RWPE2 (cell line): ENCODE results near the gene CEACAM6.

ENCODE experiments used
- ATAC-seq: fragments of 200-7000 bp; cut with Tn5 transposase; 3 replicates; pipeline ENCODE4 v1.9.1; 2021; ENCODE audit warnings: low read depth
- DNase-seq: peaks from one replicate; pipeline ENCODE4 v3.0.0-alpha.2; 2020; ENCODE audit warnings: low spot score
- H3K27ac ChIP-seq: fragments of 450-650 bp; 2 replicates; pipeline ENCODE4 v1.5.1; 2017; ENCODE audit warnings: mild to moderate bottlenecking; ENCODE audit not compliant: poor library complexity, severe bottlenecking
- H3K27me3 ChIP-seq: fragments of 250-450 bp; sonication (Bioruptor Pico); 2 replicates; pipeline ENCODE4 v1.5.1; 2021; ENCODE audit warnings: mild to moderate bottlenecking, moderate library complexity; ENCODE audit not compliant: insufficient read depth, poor library complexity, severe bottlenecking
- H3K36me3 ChIP-seq: fragments of 250-450 bp; sonication (Bioruptor Pico); 2 replicates; pipeline ENCODE4 v1.5.1; 2020; ENCODE audit warnings: low read depth, mild to moderate bottlenecking, moderate library complexity
- H3K4me1 ChIP-seq: fragments of 250-450 bp; sonication (Bioruptor Pico); 2 replicates; pipeline ENCODE4 v1.5.1; 2021; ENCODE audit warnings: mild to moderate bottlenecking, moderate library complexity; ENCODE audit not compliant: insufficient read depth, poor library complexity, severe bottlenecking
- H3K4me3 ChIP-seq: fragments of 250-450 bp; sonication (Bioruptor Pico); 2 replicates; pipeline ENCODE4 v1.5.1; 2021; ENCODE audit warnings: mild to moderate bottlenecking, moderate library complexity; ENCODE audit not compliant: severe bottlenecking
- H3K9me3 ChIP-seq: fragments of 250-450 bp; sonication (Bioruptor Pico); 2 replicates; pipeline ENCODE4 v1.5.1; 2021; ENCODE audit warnings: mild to moderate bottlenecking, moderate library complexity; ENCODE audit not compliant: severe bottlenecking
- TF ChIP-seq, protein P1 (sequence below): fragments of 450-650 bp; IDR thresholded peaks from one replicate; pipeline ENCODE4 v1.5.1; 2017; ENCODE audit warnings: mild to moderate bottlenecking, moderate library complexity; ENCODE audit not compliant: poor library complexity, severe bottlenecking

CEACAM6 gene

DNA sequence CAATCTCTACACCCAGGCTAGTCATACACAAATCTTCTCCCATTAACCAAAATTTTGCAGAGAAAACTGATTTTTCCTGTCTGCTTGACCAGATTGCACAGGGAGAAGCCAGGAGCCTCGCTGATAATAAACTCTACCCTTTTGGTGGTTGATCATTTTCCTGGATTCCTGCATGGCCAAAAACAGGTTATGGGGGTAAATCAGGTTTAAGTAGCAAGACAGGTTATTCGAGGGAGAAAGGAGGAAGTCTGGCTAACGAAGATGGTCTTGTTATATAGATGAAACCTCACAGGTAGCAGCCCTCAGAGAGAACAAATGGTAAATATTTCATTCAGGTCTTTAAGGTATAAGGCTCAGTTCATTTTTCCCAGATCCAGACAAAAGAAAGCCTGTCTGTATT, 16.0 kb upstream of the CEACAM6 start:
- H3K4me1 ChIP-seq = no peaks in the 10 kb centered on the region
- no peak overlapping the region for H3K27ac ChIP-seq
- no peak for ATAC-seq
- no peaks in the 10 kb centered on the region for H3K27me3 ChIP-seq
- no peak overlapping the region for H3K4me3 ChIP-seq
- no peaks in the 10 kb centered on the region for H3K36me3 ChIP-seq
- DNase-seq = no peak
- H3K9me3 ChIP-seq = no peaks in the 10 kb centered on the region
- TF ChIP-seq, protein P1, sequence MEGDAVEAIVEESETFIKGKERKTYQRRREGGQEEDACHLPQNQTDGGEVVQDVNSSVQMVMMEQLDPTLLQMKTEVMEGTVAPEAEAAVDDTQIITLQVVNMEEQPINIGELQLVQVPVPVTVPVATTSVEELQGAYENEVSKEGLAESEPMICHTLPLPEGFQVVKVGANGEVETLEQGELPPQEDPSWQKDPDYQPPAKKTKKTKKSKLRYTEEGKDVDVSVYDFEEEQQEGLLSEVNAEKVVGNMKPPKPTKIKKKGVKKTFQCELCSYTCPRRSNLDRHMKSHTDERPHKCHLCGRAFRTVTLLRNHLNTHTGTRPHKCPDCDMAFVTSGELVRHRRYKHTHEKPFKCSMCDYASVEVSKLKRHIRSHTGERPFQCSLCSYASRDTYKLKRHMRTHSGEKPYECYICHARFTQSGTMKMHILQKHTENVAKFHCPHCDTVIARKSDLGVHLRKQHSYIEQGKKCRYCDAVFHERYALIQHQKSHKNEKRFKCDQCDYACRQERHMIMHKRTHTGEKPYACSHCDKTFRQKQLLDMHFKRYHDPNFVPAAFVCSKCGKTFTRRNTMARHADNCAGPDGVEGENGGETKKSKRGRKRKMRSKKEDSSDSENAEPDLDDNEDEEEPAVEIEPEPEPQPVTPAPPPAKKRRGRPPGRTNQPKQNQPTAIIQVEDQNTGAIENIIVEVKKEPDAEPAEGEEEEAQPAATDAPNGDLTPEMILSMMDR = no peak

DNA sequence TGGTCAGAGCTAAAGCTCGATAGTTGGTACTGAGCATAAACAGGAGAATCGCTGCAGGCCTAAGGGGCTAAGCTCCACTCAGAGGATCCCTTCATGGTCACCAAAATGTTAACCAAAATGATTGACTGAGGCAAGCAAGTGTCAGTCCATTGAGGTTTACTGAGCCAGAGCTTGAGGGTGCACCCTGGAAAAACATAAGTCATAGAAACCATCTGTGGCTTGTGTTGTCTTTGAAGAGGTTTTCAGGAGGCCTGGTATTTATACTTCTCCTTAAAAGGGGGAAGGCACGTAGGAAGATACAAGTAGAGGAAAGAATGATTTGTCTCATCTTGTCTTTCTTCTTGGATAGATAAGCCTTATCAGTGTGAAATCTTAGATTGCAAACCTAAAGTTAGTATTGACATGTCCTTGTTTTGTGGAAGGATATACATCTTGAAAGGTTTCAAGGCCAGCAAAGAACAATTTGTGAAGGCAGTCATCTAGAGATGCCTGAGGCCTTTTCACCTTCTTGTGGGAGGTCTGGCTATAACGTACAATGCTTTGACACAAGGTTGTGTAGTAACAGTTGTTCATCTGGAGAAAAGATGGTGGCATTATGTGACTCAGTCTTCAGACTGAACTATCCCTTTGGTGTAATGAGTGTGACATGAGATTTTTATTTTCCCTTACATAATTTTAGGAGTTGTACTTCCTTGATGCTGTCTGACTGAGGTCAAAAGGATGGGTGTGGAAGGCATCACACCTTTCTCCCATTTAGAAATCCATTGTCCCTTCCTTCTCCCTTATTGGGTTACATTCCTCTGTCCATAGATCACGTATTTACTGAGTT, 14.7 kb upstream of the CEACAM6 start:
- Histone ChIP-seq H3K36me3 (no peaks in the 10 kb centered on the region), H3K27ac (no peak overlapping the region), H3K4me1 (no peaks in the 10 kb centered on the region), H3K9me3 (no peaks in the 10 kb centered on the region), H3K27me3 (no peaks in the 10 kb centered on the region), H3K4me3 (no peak overlapping the region)
- ATAC-seq = no peak
- TF ChIP-seq, protein P1 = no peak
- no peak for DNase-seq

DNA sequence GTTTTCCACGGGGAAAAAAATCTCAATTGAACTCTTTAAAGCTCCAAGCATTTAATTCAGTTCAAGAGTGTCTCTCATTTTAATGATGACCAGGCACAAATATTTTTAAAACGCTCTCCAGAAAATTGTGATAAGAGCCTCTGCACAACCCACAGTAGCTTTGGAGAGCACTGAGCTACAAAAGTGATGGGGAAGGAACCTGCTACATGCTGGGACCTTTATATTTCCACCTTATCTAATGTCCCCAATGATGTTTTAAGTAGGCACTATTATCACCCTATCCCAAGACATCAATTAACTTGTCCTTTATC, 14.1 kb upstream of the CEACAM6 start:
- no peak overlapping the region for H3K27ac ChIP-seq
- no peak overlapping the region for H3K4me3 ChIP-seq
- no peaks in the 10 kb centered on the region for H3K36me3 ChIP-seq
- H3K27me3 ChIP-seq = peaks cover 4% of the 10 kb centered on the region
- DNase-seq = no peak
- H3K9me3 ChIP-seq = no peaks in the 10 kb centered on the region
- TF ChIP-seq, protein P1 = no peak
- ATAC-seq = no peak
- no peaks in the 10 kb centered on the region for H3K4me1 ChIP-seq

DNA sequence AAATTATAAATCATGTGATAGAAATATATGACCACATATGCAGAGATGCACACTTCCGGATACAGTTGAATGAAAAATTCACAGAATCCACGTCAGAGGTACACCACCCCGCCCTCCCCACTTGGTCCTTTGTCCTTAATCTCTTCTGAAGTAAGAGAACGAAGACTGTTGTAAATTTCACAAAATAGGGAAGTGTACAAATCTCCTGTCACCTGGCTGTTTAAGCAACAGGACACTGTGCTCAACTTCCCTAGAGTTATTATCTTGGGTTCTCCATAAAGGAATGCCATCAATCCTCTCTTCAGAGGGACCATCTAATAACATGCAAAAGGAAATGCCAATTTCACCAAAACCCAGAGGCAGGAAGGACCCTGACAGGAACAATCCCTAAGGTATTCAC, 10.5 kb upstream of the CEACAM6 start:
- no peak for DNase-seq
- H3K4me1 ChIP-seq = no peaks in the 10 kb centered on the region
- no peak overlapping the region for H3K4me3 ChIP-seq
- H3K27me3 ChIP-seq = peaks cover 26% of the 10 kb centered on the region
- no peaks in the 10 kb centered on the region for H3K9me3 ChIP-seq
- no peak for ATAC-seq
- no peak overlapping the region for H3K27ac ChIP-seq
- H3K36me3 ChIP-seq = no peaks in the 10 kb centered on the region
- TF ChIP-seq, protein P1 = no peak

DNA sequence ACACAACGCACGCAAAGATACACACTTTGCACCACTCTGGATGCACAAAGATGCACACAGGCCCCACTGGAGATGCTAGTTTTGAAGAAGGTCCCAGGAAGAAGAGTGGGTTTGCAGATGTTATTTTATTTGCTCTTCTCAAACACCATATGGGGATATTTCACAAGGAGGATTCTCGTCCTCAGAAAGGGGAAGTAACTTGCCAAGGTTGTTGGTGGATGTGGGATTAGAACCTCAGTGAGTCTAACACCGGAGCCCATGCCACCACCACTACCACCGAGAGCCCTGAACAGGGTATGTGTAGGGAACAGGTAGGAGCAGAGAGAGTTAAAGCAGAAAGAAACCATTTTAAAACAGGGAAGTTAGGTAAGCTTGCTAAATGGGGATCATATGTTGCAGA, 9.6 kb upstream of the CEACAM6 start:
- H3K36me3 ChIP-seq = no peaks in the 10 kb centered on the region
- no peaks in the 10 kb centered on the region for H3K9me3 ChIP-seq
- H3K4me1 ChIP-seq = no peaks in the 10 kb centered on the region
- no peak overlapping the region for H3K27ac ChIP-seq
- no peak overlapping the region for H3K4me3 ChIP-seq
- no peak for DNase-seq
- TF ChIP-seq, protein P1 = no peak
- no peak for ATAC-seq
- peaks cover 30% of the 10 kb centered on the region for H3K27me3 ChIP-seq
